ENCODE results near the gene C1orf105. TPM values are rescaled to one million over a fixed set of nuclear protein-coding genes. Genes with fewer than 3 reads are reported as not detected.

Gene C1orf105
- total and polyA plus RNA-seq, 2 of the 13 experiments (the other 11 are each of a cell fraction or from before 2014, with no cell fraction given), result 0.15 to 0.45 TPM

DNA sequence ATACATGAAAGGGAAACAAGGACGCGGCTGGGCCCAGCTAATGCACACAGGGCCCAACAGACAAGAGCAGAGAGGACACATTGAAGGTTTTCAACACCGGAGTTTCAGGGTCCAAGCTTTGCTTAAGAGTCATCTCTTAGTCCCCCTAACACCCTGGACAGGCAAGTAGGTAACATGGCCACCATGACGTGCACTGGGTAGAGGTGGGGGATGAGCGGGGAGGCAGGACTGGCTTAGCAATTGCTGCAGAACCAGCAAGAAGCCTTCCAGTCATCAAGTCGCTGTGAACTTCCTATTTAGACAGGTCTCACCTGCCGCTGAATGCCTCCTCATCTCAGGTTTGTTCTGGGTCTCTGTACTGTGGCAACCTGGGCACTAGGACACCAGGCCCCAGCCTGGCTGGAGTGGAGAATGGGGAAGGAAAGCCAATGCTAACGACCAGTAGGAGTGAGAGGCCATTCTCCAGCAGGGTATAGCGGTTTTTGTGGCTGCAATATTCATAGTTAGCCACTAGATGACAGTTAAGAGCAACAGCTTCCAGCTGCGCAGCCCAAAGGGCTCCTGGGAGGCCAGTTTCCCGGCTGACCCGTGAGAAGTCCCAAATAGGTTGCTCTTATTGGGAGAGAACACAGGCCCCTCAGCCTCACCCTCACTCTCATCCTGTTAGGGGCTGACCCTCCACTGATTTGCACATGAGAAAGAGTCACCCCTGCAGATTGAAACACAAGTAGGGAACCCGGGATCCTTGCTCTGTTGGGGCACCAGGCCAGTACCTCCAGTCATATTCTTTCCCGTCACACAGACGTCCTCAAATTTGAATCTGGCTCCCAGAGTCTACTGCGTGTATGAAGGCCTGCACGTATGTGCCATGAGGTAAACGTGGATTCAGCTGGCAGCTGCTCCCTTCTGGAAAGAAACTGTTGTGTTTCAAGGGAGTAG, 29.4 kb downstream of the C1orf105 start (continued):
- TF ChIP-seq, protein P1, sequence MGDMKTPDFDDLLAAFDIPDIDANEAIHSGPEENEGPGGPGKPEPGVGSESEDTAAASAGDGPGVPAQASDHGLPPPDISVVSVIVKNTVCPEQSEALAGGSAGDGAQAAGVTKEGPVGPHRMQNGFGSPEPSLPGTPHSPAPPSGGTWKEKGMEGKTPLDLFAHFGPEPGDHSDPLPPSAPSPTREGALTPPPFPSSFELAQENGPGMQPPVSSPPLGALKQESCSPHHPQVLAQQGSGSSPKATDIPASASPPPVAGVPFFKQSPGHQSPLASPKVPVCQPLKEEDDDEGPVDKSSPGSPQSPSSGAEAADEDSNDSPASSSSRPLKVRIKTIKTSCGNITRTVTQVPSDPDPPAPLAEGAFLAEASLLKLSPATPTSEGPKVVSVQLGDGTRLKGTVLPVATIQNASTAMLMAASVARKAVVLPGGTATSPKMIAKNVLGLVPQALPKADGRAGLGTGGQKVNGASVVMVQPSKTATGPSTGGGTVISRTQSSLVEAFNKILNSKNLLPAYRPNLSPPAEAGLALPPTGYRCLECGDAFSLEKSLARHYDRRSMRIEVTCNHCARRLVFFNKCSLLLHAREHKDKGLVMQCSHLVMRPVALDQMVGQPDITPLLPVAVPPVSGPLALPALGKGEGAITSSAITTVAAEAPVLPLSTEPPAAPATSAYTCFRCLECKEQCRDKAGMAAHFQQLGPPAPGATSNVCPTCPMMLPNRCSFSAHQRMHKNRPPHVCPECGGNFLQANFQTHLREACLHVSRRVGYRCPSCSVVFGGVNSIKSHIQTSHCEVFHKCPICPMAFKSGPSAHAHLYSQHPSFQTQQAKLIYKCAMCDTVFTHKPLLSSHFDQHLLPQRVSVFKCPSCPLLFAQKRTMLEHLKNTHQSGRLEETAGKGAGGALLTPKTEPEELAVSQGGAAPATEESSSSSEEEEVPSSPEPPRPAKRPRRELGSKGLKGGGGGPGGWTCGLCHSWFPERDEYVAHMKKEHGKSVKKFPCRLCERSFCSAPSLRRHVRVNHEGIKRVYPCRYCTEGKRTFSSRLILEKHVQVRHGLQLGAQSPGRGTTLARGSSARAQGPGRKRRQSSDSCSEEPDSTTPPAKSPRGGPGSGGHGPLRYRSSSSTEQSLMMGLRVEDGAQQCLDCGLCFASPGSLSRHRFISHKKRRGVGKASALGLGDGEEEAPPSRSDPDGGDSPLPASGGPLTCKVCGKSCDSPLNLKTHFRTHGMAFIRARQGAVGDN (CRISPR knock-in tag; IDR thresholded peaks at IDR 0.05), result no peak
- no peak for TF ChIP-seq ZNF891 (CRISPR knock-in tag; IDR thresholded peaks at IDR 0.05)
- TF ChIP-seq SIX4 (CRISPR knock-in tag; IDR thresholded peaks at IDR 0.05), result no peak
- TF ChIP-seq, protein P2, sequence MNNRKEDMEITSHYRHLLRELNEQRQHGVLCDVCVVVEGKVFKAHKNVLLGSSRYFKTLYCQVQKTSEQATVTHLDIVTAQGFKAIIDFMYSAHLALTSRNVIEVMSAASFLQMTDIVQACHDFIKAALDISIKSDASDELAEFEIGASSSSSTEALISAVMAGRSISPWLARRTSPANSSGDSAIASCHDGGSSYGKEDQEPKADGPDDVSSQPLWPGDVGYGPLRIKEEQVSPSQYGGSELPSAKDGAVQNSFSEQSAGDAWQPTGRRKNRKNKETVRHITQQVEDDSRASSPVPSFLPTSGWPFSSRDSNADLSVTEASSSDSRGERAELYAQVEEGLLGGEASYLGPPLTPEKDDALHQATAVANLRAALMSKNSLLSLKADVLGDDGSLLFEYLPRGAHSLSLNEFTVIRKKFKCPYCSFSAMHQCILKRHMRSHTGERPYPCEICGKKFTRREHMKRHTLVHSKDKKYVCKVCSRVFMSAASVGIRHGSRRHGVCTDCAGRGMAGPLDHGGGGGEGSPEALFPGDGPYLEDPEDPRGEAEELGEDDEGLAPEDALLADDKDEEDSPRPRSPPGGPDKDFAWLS (CRISPR knock-in tag; IDR thresholded peaks at IDR 0.05; ENCODE audit: borderline replicate concordance), result no peak
- TF ChIP-seq ZNF24 (IDR thresholded peaks at IDR 0.05), result no peak
- no peak for TF ChIP-seq CREBL2 (CRISPR knock-in tag; IDR thresholded peaks at IDR 0.05; ENCODE audit: borderline replicate concordance)
- peak; percentile 90 for TF ChIP-seq ZNF430 (CRISPR knock-in tag; IDR thresholded peaks at IDR 0.05)
- 0 out of 2 replicates have a peak, but pooled peaks have one; percentile 19 for TF ChIP-seq ZNF598 (CRISPR knock-in tag; IDR thresholded peaks at IDR 0.05; ENCODE audit: borderline replicate concordance)
- TF ChIP-seq ZNF879 (CRISPR knock-in tag; IDR thresholded peaks at IDR 0.05), result 0 out of 2 replicates have a peak, but pooled peaks have one; percentile 74
- peak; percentile 79; the same call in 1 of the 2 replicates for TF ChIP-seq KAT7 (CRISPR knock-in tag; IDR thresholded peaks at IDR 0.05; ENCODE audit: borderline replicate concordance)
- TF ChIP-seq LBX2 (CRISPR knock-in tag; IDR thresholded peaks at IDR 0.05; ENCODE audit: borderline replicate concordance), result no peak
- no peak for TF ChIP-seq AGO2 (optimal IDR thresholded peaks at IDR 0.05; ENCODE audit: low read depth, low read length)
- TF ChIP-seq SPEN (CRISPR knock-in tag; IDR thresholded peaks at IDR 0.05; ENCODE audit: low read depth), result peak; percentile 30; the same call in 1 of the 2 replicates
- TF ChIP-seq ZNF30 (CRISPR knock-in tag; IDR thresholded peaks at IDR 0.05), result no peak
- no peak for TF ChIP-seq SRSF1 (optimal IDR thresholded peaks at IDR 0.05; ENCODE audit: low read depth, low read length)
- no peak for TF ChIP-seq HNRNPLL (IDR thresholded peaks at IDR 0.05; ENCODE audit: low read depth, low read length, poor library complexity, severe bottlenecking)
- peak; percentile 30; the same call in 1 of the 2 replicates for TF ChIP-seq ZNF503 (CRISPR knock-in tag; IDR thresholded peaks at IDR 0.05)
- TF ChIP-seq GABPA (IDR thresholded peaks at IDR 0.05; ENCODE audit: low read depth, low read length), result no peak
- no peak for TF ChIP-seq GABPA (CRISPR knock-in tag; IDR thresholded peaks at IDR 0.05; ENCODE audit: low read depth)

All from HepG2 (cell line).